Liver (tissue), 9 donors: ENCODE data around the gene MYL12B. TPM values are rescaled to one million over a fixed set of nuclear protein-coding genes. Genes with fewer than 3 reads are reported as not detected.
A peak's percentile ranks its signal among the peaks of the same experiment; 100 is the strongest.

ENCODE experiments used
- DNase-seq: peaks from one replicate; pipeline ENCODE4 v3.0.0-alpha.2; 2017; ENCODE audit warnings: low spot score
- H3K27ac ChIP-seq, 2 donors: one replicate each; pipeline ENCODE4 v1.7.0; 2013; ENCODE audit warnings: inconsistent platforms in 2 of 2, low read length in 2 of 2, control low read depth in 1 of 2, low read depth in 1 of 2, mild to moderate bottlenecking in 1 of 2
- H3K27me3 ChIP-seq, 4 donors: one replicate each; pipeline versions ENCODE4 v1.6.1 to v1.7.0; 2013; ENCODE audit warnings: low read length in 3 of 4, inconsistent platforms in 1 of 4, mild to moderate bottlenecking in 1 of 4, moderate library complexity in 1 of 4; ENCODE audit not compliant: control insufficient read depth in 4 of 4, insufficient read depth in 4 of 4
- H3K36me3 ChIP-seq, 4 donors: one replicate each; pipeline versions ENCODE4 v1.6.1 to v1.7.0; 2013; ENCODE audit warnings: low read length in 3 of 4, mild to moderate bottlenecking in 3 of 4, low read depth in 1 of 4, moderate library complexity in 1 of 4; ENCODE audit not compliant: control insufficient read depth in 4 of 4, insufficient read depth in 3 of 4
- H3K4me1 ChIP-seq, 4 donors: one replicate each; pipeline versions ENCODE4 v1.6.1 to v1.7.0; 2013; ENCODE audit warnings: low read length in 3 of 4, mild to moderate bottlenecking in 3 of 4, moderate library complexity in 1 of 4; ENCODE audit not compliant: control insufficient read depth in 4 of 4, insufficient read depth in 4 of 4
- H3K4me3 ChIP-seq, 3 donors: one replicate each; pipeline versions ENCODE4 v1.6.1 to v1.7.0; 2013; ENCODE audit warnings: low read length in 3 of 3, control low read depth in 1 of 3, low read depth in 1 of 3, mild to moderate bottlenecking in 1 of 3
- H3K9ac ChIP-seq, 2 donors: one replicate each; pipeline ENCODE4 v1.7.0; 2013; ENCODE audit warnings: low read length in 2 of 2, mild to moderate bottlenecking in 2 of 2, moderate library complexity in 2 of 2, control low read depth in 1 of 2, low read depth in 1 of 2
- H3K9me3 ChIP-seq, 4 donors: one replicate each; pipeline versions ENCODE4 v1.6.1 to v1.7.0; 2013; ENCODE audit warnings: low read length in 3 of 4; ENCODE audit not compliant: control insufficient read depth in 4 of 4
- FOXA1 ChIP-seq: IDR thresholded peaks from 2 replicates; pipeline ENCODE4 v1.6.1; 2016; ENCODE audit warnings: antibody characterized with exemption
- GABPA ChIP-seq, 2 donors: IDR thresholded peaks in 1 of 2; conservative IDR thresholded peaks in 1 of 2; 2 replicates each; pipeline ENCODE4 v1.6.1; 2016; ENCODE audit warnings: antibody characterized with exemption in 2 of 2, mild to moderate bottlenecking in 1 of 2, moderate library complexity in 1 of 2
- HNF4A ChIP-seq, 2 donors: conservative IDR thresholded peaks; 2 replicates each; pipeline ENCODE4 v1.6.1; 2016; ENCODE audit warnings: antibody characterized with exemption in 2 of 2, mild to moderate bottlenecking in 2 of 2
- HNF4G ChIP-seq: IDR thresholded peaks from 2 replicates; pipeline ENCODE4 v1.6.1; 2016; ENCODE audit warnings: antibody characterized with exemption
- MAX ChIP-seq: IDR thresholded peaks from 2 replicates; pipeline ENCODE4 v1.6.1; 2016; ENCODE audit warnings: antibody characterized with exemption
- NR2F2 ChIP-seq: IDR thresholded peaks from 2 replicates; pipeline ENCODE4 v1.6.1; 2016; ENCODE audit warnings: antibody characterized with exemption
- RAD21 ChIP-seq, 2 donors: IDR thresholded peaks; 2 replicates each; pipeline ENCODE4 v1.6.1; 2016; ENCODE audit warnings: antibody characterized with exemption in 2 of 2, mild to moderate bottlenecking in 2 of 2
- TAF1 ChIP-seq: conservative IDR thresholded peaks from 2 replicates; pipeline ENCODE4 v1.6.1; 2016; ENCODE audit warnings: antibody characterized with exemption, mild to moderate bottlenecking
- YY1 ChIP-seq: IDR thresholded peaks from 2 replicates; pipeline ENCODE4 v1.6.1; 2016; ENCODE audit warnings: antibody characterized with exemption, mild to moderate bottlenecking
- WGBS: extraction: QIAGEN DNeasy Blood & Tissue Kit; methylation state at CpG from one replicate; pipeline ENCODE4 v1.1.7; 2013; 5-methylcytosine and 5-hydroxymethylcytosine counted together
- polyA plus RNA-seq, 2 donors: library from polyadenylated mRNA; stranded (reverse) in 1 of 2; unstranded in 1 of 2; fragments of 200-250 nt in 1 of 2; fragments of >200 nt in 1 of 2; fragmentation: Nextera tagmentation in 1 of 2; extraction: Ambion mirVana in 1 of 2; gene quantifications; one replicate each; pipeline versions ENCODE4 v1.2.1 to v1.2.3, GENCODE V29; 2013 to 2015
- total RNA-seq, 2 donors: library from RNA; depleted of rRNA; stranded (reverse); fragments of >200 nt; gene quantifications; one replicate each; pipeline ENCODE4 v1.2.3, GENCODE V29; 2014
- TF ChIP-seq, protein P1 (sequence below): IDR thresholded peaks from 2 replicates; pipeline ENCODE4 v1.6.1; 2016; ENCODE audit warnings: antibody characterized with exemption, mild to moderate bottlenecking
- TF ChIP-seq, protein P2 (sequence below): fragments of 150-350 bp; IDR thresholded peaks from 2 replicates; pipeline ENCODE4 v1.5.1; 2017; ENCODE audit warnings: improper control_type of control experiment, low read depth, low read length; ENCODE audit not compliant: missing input control
- donor health status: healthy.
- donor health status: healthy.
- donor health status: healthy.
- donor health status: healthy.
- donor health status: healthy.

MYL12B gene
- total and polyA plus RNA-seq, 4 donors = 106 to 303 (median 155) TPM

DNA sequence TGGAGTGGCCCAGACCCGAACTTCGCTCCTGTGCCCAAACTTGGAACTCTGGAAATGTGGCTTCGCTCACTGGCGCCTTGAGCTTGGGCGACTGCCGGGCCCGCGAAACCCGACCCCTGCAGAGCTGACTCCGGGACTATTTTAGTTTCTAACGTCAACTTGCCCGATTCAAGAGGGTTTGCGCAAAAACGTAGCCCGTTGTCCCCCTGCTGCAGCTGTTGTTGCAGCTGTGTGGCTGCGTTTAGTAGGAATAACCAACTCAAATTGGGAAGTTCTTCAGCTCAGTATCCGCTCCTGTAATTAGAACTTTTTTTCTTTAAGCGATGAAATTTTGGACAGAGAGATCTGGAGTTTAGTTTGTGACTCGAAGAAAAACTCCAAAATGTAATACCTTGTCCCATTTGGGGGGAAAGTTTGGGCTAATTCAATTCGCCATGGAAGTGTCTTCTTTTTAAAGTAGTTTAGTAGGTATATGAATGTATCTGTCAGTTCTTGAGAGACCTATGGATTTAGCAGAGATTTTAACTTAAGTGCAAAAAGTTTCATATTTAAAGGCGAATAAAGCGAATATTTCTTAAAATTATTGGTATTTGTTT, 13.8 kb upstream of the MYL12B start:
- H3K4me1 ChIP-seq = peaks cover 2 to 35% (median 20%) of the 10 kb centered on the region in 4 donors
- H3K36me3 ChIP-seq = peaks cover 0 to under 1% (median under 1%) of the 10 kb centered on the region in 4 donors
- H3K4me3 ChIP-seq = peak overlapping the region; percentile 69 to 97 (median 84)
- H3K9ac ChIP-seq = peak overlapping the region; percentile 93 to 97
- TF ChIP-seq GABPA (IDR thresholded peaks at IDR 0.05 in 1 of 2, conservative IDR thresholded peaks at IDR 0.05 in 1 of 2) (no peak), HNF4G (no peak), HNF4A (conservative IDR thresholded peaks at IDR 0.05) (no peak)
- TF ChIP-seq, protein P1, sequence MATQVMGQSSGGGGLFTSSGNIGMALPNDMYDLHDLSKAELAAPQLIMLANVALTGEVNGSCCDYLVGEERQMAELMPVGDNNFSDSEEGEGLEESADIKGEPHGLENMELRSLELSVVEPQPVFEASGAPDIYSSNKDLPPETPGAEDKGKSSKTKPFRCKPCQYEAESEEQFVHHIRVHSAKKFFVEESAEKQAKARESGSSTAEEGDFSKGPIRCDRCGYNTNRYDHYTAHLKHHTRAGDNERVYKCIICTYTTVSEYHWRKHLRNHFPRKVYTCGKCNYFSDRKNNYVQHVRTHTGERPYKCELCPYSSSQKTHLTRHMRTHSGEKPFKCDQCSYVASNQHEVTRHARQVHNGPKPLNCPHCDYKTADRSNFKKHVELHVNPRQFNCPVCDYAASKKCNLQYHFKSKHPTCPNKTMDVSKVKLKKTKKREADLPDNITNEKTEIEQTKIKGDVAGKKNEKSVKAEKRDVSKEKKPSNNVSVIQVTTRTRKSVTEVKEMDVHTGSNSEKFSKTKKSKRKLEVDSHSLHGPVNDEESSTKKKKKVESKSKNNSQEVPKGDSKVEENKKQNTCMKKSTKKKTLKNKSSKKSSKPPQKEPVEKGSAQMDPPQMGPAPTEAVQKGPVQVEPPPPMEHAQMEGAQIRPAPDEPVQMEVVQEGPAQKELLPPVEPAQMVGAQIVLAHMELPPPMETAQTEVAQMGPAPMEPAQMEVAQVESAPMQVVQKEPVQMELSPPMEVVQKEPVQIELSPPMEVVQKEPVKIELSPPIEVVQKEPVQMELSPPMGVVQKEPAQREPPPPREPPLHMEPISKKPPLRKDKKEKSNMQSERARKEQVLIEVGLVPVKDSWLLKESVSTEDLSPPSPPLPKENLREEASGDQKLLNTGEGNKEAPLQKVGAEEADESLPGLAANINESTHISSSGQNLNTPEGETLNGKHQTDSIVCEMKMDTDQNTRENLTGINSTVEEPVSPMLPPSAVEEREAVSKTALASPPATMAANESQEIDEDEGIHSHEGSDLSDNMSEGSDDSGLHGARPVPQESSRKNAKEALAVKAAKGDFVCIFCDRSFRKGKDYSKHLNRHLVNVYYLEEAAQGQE = peak; percentile 1
- under 1% methylated on average over 22 of the region's 22 CpGs for WGBS
- DNase-seq = no peak
- H3K27ac ChIP-seq = peak overlapping the region; percentile 97 to 98
- no peaks in the 10 kb centered on the region for H3K27me3 ChIP-seq
- no peaks in the 10 kb centered on the region for H3K9me3 ChIP-seq

GRCh38 chr18:3248658-3249359, 13.1 kb upstream of the MYL12B start:
- DNase-seq = no peak
- H3K27me3 ChIP-seq = no peaks in the 10 kb centered on the region
- TF ChIP-seq HNF4A (conservative IDR thresholded peaks at IDR 0.05) = peak in 1 of 2 donors; percentile 39
- TF ChIP-seq MAX = peak; percentile 24
- TF ChIP-seq, protein P2, sequence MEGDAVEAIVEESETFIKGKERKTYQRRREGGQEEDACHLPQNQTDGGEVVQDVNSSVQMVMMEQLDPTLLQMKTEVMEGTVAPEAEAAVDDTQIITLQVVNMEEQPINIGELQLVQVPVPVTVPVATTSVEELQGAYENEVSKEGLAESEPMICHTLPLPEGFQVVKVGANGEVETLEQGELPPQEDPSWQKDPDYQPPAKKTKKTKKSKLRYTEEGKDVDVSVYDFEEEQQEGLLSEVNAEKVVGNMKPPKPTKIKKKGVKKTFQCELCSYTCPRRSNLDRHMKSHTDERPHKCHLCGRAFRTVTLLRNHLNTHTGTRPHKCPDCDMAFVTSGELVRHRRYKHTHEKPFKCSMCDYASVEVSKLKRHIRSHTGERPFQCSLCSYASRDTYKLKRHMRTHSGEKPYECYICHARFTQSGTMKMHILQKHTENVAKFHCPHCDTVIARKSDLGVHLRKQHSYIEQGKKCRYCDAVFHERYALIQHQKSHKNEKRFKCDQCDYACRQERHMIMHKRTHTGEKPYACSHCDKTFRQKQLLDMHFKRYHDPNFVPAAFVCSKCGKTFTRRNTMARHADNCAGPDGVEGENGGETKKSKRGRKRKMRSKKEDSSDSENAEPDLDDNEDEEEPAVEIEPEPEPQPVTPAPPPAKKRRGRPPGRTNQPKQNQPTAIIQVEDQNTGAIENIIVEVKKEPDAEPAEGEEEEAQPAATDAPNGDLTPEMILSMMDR = no peak
- TF ChIP-seq YY1 = no peak
- TF ChIP-seq RAD21 (IDR thresholded peaks at IDR 0.05) = peak in 1 of 2 donors; percentile 14
- peak; percentile 74 for TF ChIP-seq TAF1
- TF ChIP-seq NR2F2 = no peak
- TF ChIP-seq FOXA1 = no peak
- TF ChIP-seq HNF4G = no peak
- TF ChIP-seq GABPA (IDR thresholded peaks at IDR 0.05 in 1 of 2, conservative IDR thresholded peaks at IDR 0.05 in 1 of 2) = peak; percentile 70 to 85
- TF ChIP-seq, protein P1 = peak; percentile 51
- H3K4me1 ChIP-seq = peaks cover 2 to 41% (median 23%) of the 10 kb centered on the region in 4 donors
- H3K9ac ChIP-seq = peak overlapping the region; percentile 93 to 97
- H3K9me3 ChIP-seq = no peaks in the 10 kb centered on the region
- H3K27ac ChIP-seq = peak overlapping the region; percentile 97 to 98
- H3K4me3 ChIP-seq = peak overlapping the region; percentile 69 to 97 (median 84)
- H3K36me3 ChIP-seq = peaks cover 0 to 7% (median 6%) of the 10 kb centered on the region in 4 donors
- 16% methylated on average over 9 of the region's 9 CpGs for WGBS
